OCI-LY7 (cell line): Measurements from ENCODE around the gene HCRTR2. TPM values are rescaled to one million over a fixed set of nuclear protein-coding genes. Genes with fewer than 3 reads are reported as not detected.

Source experiments
- BruUV-seq: library from RNA; stranded (reverse); fragments of 400-500 nt; replicated peaks from 2 replicates; lab custom pipeline; 2021; lab: Mats Ljungman, UMichigan
- CTCF ChIA-PET: fragments of 300-600 bp; sonication (Branson Sonifier 250); formaldehyde crosslinking; loops from one replicate; lab custom pipeline; 2022; ENCODE audit warnings: antibody characterized with exemption; ENCODE audit not compliant: unreplicated experiment; lab: Charles Lee
- POLR2A ChIA-PET: fragments of 300-600 bp; sonication (Branson Sonifier 250); formaldehyde crosslinking; loops from one replicate; lab custom pipeline; 2022; ENCODE audit warnings: antibody characterized with exemption; lab: Charles Lee
- DNase-seq: peaks from one replicate; pipeline ENCODE4 v3.0.0-alpha.2; 2015; ENCODE audit warnings: low spot score
- H2AFZ ChIP-seq: fragments of 200-600 bp; sonication (generic), shearing (Covaris generic); 2 replicates; pipeline ENCODE4 v1.6.1; 2014; ENCODE audit warnings: mild to moderate bottlenecking, antibody characterized with exemption, low read length, moderate library complexity
- H3K27ac ChIP-seq: fragments of 200-600 bp; sonication (generic); 2 replicates; pipeline ENCODE4 v1.5.1; 2014; ENCODE audit warnings: mixed run types, low read depth, mild to moderate bottlenecking, moderate library complexity, low read length, inconsistent platforms; ENCODE audit not compliant: poor library complexity, severe bottlenecking
- H3K36me3 ChIP-seq: fragments of 200-600 bp; sonication (generic); 2 replicates; pipeline ENCODE4 v1.6.1; 2014; ENCODE audit warnings: mild to moderate bottlenecking, antibody characterized with exemption, low read length, moderate library complexity, mixed read lengths; ENCODE audit not compliant: insufficient read depth
- H3K4me1 ChIP-seq: fragments of 200-600 bp; sonication (generic); 2 replicates; pipeline ENCODE4 v1.5.1; 2014; ENCODE audit warnings: mild to moderate bottlenecking, low read length; ENCODE audit not compliant: insufficient read depth, poor library complexity, severe bottlenecking
- H3K4me2 ChIP-seq: fragments of 200-600 bp; sonication (generic); 2 replicates; pipeline ENCODE4 v1.6.1; 2014; ENCODE audit warnings: mild to moderate bottlenecking, low read length
- H3K4me3 ChIP-seq: fragments of 200-600 bp; sonication (generic); 2 replicates; pipeline ENCODE4 v1.5.1; 2014; ENCODE audit warnings: mild to moderate bottlenecking, low read depth, low read length; ENCODE audit not compliant: poor library complexity, severe bottlenecking
- H3K79me2 ChIP-seq: fragments of 200-600 bp; sonication (generic); 2 replicates; pipeline ENCODE4 v1.6.1; 2016; ENCODE audit warnings: low read depth, mild to moderate bottlenecking, low read length, moderate library complexity, mixed read lengths; ENCODE audit not compliant: insufficient read depth
- H3K9me2 ChIP-seq: fragments of 200-600 bp; sonication (generic); 2 replicates; pipeline ENCODE4 v1.6.1; 2016; ENCODE audit warnings: mild to moderate bottlenecking, low read length, mixed read lengths; ENCODE audit not compliant: insufficient read depth
- H3K9me3 ChIP-seq: fragments of 200-600 bp; sonication (generic); 2 replicates; pipeline ENCODE4 v1.6.1; 2014; ENCODE audit warnings: mild to moderate bottlenecking, mixed run types, low read length, mixed read lengths
- H4K20me1 ChIP-seq: fragments of 200-600 bp; sonication (generic); 2 replicates; pipeline ENCODE4 v1.6.1; 2014; ENCODE audit warnings: mild to moderate bottlenecking, antibody characterized with exemption, low read length, moderate library complexity, mixed read lengths; ENCODE audit not compliant: insufficient read depth
- CTCF ChIP-seq: fragments of 200-600 bp; sonication (generic); conservative IDR thresholded peaks from 2 replicates; pipeline ENCODE4 v1.5.1; 2014; ENCODE audit warnings: mild to moderate bottlenecking, antibody characterized with exemption, low read length, moderate library complexity, mixed read lengths
- EZH2phosphoT487 ChIP-seq: fragments of 200-600 bp; sonication (generic); IDR thresholded peaks from 2 replicates; pipeline ENCODE4 v1.6.1; 2018; ENCODE audit warnings: low read depth, borderline replicate concordance, mild to moderate bottlenecking, mixed run types, antibody characterized with exemption, low read length, moderate library complexity, mixed read lengths
- intact Hi-C: fragments of 100-400 bp; cut with micrococcal nuclease; formaldehyde crosslinking; loops from one replicate; pipeline ENCODE4 v1.10.0; 2022; ENCODE audit not compliant: unreplicated experiment
- total RNA-seq, 2 experiments: library from RNA; depleted of rRNA in 1 of 2; stranded (reverse); fragments of >200 nt in 1 of 2; shearing (Covaris generic) in 1 of 2; gene quantifications; 2 replicates each; pipeline ENCODE4 v1.2.3, GENCODE V29; 2014 to 2022

HCRTR2 gene
- total RNA-seq, 2 experiments from 2014 or later = not detected

GRCh38 chr6:55167860-55168259, 6.5 kb upstream of the HCRTR2 start:
- intact Hi-C loops = no loop called here
- POLR2A ChIA-PET = interaction anchor here (0.6 kb wide), 1 partner anchor 16 kb away, joined by 4 read pairs; no protein-coding TSS in a partner anchor
- no peak for DNase-seq
- Histone ChIP-seq H3K36me3 (no peaks in the 10 kb centered on the region), H3K9me3 (no peaks in the 10 kb centered on the region), H2AFZ (no peak overlapping the region), H3K27ac (no peak overlapping the region), H3K79me2 (no peaks in the 10 kb centered on the region), H3K9me2 (no peaks in the 10 kb centered on the region), H4K20me1 (no peaks in the 10 kb centered on the region), H3K4me2 (no peak overlapping the region), H3K4me3 (no peak overlapping the region), H3K4me1 (no peaks in the 10 kb centered on the region)
- no TSS peak for BruUV-seq
- CTCF ChIA-PET = no interaction called here
- TF ChIP-seq CTCF (no peak), EZH2phosphoT487 (no peak)

GRCh38 chr6:55175078-55176049, 1.0 kb downstream of the HCRTR2 start:
- H3K36me3 ChIP-seq = no peaks in the 10 kb centered on the region
- H3K79me2 ChIP-seq = no peaks in the 10 kb centered on the region
- no peaks in the 10 kb centered on the region for H3K4me1 ChIP-seq
- H3K4me2 ChIP-seq = no peak overlapping the region
- POLR2A ChIA-PET = no interaction called here
- H4K20me1 ChIP-seq = no peaks in the 10 kb centered on the region
- BruUV-seq = no TSS peak
- intact Hi-C loops = no loop called here
- CTCF ChIA-PET = no interaction called here
- H3K27ac ChIP-seq = no peak overlapping the region
- TF ChIP-seq EZH2phosphoT487 = no peak
- no peak for TF ChIP-seq CTCF
- H3K9me3 ChIP-seq = no peaks in the 10 kb centered on the region
- no peak overlapping the region for H3K4me3 ChIP-seq
- DNase-seq = no peak
- H3K9me2 ChIP-seq = no peaks in the 10 kb centered on the region
- no peak overlapping the region for H2AFZ ChIP-seq

- Histone ChIP-seq H4K20me1 (no peaks in the 10 kb centered on the region), H3K9me2 (no peaks in the 10 kb centered on the region), H3K4me3 (no peak overlapping the region), H3K9me3 (no peaks in the 10 kb centered on the region), H3K4me2 (no peak overlapping the region), H3K4me1 (no peaks in the 10 kb centered on the region), H3K27ac (no peak overlapping the region), H3K79me2 (no peaks in the 10 kb centered on the region), H2AFZ (no peak overlapping the region), H3K36me3 (no peaks in the 10 kb centered on the region)
- POLR2A ChIA-PET = no interaction called here
- DNase-seq = no peak
- no peak for TF ChIP-seq CTCF
- no peak for TF ChIP-seq EZH2phosphoT487
- intact Hi-C loops = no loop called here
- CTCF ChIA-PET = no interaction called here
- BruUV-seq = no TSS peak
Observed at GRCh38 chr6:55176958-55177357, 2.6 kb downstream of the HCRTR2 start.
